ENCODE measurements around the gene TRIM63.

DNA sequence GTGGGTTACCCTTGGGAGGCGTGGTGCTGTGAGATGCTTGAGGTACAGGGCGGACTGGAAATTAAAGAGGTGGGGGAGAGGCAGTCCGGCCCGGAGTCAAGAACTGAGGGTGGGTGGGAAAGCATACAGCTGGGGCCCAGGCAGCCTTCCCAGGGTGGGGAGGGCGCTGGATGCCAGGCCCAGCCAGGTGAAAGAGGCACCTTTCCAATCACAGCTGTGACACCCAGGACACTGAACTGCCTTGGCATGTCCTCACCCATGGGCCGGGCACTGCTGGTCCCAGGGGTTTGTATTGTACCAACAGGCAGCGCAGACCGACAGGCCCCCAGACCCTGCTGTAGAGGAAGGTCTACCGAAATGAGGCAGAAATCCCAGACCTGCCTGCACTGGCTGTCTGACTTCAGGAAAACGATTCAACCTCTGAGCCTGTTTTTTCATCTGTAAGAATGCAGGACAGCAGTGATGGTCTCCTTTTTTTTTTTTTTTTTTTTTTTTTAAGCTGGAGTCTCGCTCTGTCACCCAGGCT, 30.6 kb downstream of the TRIM63 start:
- TF ChIP-seq, protein P1, sequence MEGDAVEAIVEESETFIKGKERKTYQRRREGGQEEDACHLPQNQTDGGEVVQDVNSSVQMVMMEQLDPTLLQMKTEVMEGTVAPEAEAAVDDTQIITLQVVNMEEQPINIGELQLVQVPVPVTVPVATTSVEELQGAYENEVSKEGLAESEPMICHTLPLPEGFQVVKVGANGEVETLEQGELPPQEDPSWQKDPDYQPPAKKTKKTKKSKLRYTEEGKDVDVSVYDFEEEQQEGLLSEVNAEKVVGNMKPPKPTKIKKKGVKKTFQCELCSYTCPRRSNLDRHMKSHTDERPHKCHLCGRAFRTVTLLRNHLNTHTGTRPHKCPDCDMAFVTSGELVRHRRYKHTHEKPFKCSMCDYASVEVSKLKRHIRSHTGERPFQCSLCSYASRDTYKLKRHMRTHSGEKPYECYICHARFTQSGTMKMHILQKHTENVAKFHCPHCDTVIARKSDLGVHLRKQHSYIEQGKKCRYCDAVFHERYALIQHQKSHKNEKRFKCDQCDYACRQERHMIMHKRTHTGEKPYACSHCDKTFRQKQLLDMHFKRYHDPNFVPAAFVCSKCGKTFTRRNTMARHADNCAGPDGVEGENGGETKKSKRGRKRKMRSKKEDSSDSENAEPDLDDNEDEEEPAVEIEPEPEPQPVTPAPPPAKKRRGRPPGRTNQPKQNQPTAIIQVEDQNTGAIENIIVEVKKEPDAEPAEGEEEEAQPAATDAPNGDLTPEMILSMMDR (IDR thresholded peaks at IDR 0.05): no peak
- TF ChIP-seq POLR2A (IDR thresholded peaks at IDR 0.05): no peak

Measured in uterus (tissue), 2 donors.